RPMI7951 (cell line): ENCODE measurements around the gene RAMP2. TPM values are rescaled to one million over a fixed set of nuclear protein-coding genes. Genes with fewer than 3 reads are reported as not detected.
"Not testable (repeated sequence)": the region's sequence is repeated elsewhere in the genome, so short reads cannot be mapped to it uniquely, and the experiment has no call there.

ENCODE experiments used
- DNase-seq: peaks from one replicate; pipeline ENCODE4 v3.0.0-alpha.2; 2012; ENCODE audit warnings: low read depth
- total RNA-seq: library from RNA; depleted of rRNA; stranded (reverse); fragments of >200 nt; shearing (Covaris generic); gene quantifications from 2 replicates; pipeline ENCODE4 v1.2.3, GENCODE V29; 2014; rRNA removed

Gene RAMP2, protein sequence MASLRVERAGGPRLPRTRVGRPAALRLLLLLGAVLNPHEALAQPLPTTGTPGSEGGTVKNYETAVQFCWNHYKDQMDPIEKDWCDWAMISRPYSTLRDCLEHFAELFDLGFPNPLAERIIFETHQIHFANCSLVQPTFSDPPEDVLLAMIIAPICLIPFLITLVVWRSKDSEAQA
- total RNA-seq: 1.4 and 2.4 TPM in 2 replicates

DNA sequence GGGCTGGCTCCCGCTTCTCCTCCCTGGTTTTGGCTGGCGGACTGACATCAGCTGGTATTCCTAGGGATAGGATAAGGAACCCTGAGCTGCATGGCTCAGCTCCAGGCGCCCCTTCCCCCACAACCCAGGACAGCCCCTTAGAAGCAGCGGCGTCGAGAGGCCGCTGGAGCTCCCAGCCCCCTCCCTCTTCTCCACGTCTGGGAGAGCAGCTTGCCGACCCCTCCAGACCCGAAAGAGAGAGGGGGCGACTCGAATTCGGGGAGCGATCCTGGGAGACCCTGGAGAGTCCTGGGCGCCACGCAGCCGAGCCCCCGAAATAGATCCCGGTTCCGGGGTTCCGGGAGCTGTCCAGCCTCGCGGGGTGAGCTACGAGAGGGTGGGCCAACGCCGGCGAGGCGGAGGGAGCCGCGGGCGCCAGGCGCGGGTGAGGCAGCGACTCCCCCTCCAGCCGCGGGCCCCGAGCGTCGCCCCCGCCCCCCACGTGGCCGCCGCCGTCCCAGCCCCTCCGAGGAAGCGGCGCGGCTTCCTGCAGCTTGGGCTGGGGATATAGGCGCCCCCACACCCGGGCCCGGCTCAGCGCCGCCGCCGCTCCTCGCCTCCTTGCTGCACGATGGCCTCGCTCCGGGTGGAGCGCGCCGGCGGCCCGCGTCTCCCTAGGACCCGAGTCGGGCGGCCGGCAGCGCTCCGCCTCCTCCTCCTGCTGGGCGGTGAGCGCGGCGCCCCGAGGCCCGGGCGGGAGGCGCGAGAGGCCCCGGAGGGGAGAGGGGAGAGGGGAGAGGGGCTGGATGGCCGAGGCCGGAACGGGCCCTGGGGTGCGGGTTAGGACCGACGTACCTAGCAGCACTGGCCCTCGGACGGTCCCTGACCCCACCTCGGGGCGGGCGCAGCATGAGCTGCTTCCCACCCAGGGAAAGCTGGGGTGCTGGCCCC is at the start of gene RAMP2:
Gene RAMP2, plus strand, starts transcription at position 576 of the 930 bp plus-strand sequence. Its CDS starts 35 bp downstream, at position 611.
- DNase-seq: peak; percentile 15

DNA sequence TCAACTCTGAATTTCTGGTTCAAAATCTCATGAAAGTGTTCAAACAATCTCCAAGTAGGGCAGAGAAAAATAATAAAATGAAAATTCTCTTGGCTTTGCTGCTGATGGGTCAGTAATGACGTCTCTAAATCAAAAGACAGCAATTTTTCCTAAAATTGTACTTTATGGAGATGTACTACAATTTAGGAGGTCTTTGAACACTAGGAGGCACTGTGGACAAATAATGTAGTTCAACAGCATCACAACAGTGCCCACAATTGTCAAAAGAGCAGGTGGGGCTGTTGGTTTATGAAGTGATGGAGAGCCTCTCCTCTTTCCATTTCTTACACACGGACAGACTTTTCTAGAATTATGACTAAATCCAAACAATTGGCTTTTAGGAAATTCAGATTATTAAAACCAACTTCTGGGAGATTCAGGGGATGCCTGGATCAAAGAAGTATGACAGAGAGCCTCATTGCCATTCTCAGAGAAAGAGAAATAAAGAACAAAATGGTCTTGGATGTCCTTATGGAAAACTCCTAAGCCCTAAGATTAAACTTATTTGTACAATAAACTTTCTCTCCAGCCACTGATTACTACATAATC is 39.9 kb upstream of the RAMP2 start:
- DNase-seq: peak; percentile 64

DNA sequence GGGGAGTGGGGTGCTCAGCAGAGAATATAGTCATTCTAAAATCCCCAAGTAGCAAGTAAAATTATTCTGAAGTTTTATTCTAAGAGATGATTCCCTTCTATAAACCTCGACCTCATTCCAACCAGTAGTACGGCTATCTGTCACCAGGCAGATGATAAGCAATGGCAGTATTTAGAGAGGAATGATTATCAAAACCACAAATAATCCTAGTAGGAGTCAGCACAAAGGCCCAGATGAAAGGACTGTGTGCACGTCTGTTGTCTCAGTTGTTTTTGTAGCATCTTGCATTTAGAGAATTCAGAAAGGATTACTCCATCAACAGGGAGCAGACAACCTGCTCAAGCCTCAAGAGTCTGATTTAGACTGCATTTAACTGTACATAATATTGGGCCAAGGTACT is 37.4 kb upstream of the RAMP2 start:
- DNase-seq: no peak

DNA sequence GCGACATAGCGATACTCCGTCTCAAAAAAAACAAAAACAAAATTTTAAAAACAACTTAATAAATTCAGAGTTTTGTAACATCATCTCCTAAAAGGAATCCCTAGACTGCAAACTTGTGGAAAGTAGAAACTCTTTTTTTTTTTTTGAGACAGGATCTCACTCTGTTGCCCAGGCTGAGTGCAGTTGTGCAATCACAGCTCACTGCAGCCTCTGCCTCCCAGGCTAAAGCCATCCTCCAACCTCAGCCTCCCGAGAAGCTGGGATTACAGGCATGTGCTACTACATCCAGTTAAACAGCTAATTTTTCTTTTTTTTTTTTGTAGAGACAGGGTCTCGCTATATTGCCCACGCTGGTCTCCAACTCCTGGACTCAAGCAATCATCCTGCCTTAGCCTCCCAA is 35.9 kb upstream of the RAMP2 start:
- DNase-seq: no peak

DNA sequence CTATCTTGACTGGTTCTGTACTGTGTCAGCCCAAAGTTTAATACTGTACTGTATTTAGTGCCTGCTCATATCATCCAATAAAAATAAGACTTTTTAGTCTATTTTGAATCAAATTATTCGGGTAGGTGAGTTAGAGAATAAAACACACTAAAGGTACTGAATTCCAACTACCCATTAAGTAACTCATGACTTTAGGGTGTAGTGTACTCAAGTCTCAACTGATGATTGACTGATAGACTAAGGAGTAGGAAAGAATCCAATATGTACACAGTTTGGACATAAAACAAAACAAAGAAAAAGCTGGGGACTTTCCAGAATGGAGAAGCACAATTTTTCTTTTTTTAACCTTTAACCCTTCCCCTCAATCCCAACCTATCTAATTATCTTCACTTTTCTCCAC is 20.3 kb upstream of the RAMP2 start:
- no peak for DNase-seq

DNA sequence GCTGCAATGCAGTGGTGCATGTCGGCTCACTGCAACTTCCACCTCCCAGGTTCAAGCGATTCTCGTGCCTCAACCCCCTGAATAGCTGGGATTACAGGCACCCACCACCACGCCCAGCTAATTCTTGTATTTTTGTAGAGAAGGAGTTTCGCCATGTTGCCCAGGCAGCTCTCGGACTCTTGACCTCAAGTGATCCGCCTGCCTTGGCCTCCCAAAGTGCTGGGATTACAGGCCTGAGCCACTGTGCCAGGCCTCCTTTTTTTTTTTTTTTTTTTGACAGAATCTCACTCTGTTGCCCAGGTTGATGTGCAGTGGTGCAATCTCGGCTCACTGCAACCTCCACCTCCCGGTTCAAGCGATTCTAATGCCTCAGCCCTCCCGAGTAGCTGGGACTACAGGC is 18.1 kb upstream of the RAMP2 start:
- not testable (repeated sequence) for DNase-seq

DNA sequence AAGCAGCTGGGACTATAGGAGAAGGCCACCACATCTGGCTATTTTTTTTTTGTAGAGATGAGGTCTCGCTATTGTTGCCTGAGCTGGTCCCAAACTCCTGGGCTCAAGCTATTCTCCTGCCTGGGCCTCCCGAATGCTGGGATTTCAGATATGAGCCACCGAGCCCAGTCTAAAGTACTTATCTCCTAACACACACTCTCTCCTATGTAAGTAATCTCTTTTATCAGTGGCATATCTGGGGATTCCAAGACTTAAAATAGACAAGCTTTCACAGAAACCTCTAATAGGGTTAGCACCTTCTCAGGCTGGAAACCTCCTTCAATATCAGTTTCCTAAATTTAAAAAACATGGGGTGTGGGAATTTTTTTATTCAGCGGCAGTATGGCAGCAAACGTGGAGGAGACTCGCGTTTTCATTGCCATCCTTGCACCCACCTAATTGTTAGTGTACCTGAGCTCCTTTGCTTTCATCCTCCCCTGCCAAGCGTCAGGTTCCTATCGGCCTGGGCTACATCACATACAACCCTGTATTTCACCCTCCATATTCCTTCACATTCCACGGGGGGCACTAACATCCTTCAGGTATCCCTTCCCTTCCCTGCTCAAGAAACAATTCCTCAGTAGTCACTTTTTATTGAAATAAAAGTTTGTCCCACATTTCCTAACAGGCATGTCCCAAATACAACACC is 17.3 kb upstream of the RAMP2 start:
- no peak for DNase-seq

DNA sequence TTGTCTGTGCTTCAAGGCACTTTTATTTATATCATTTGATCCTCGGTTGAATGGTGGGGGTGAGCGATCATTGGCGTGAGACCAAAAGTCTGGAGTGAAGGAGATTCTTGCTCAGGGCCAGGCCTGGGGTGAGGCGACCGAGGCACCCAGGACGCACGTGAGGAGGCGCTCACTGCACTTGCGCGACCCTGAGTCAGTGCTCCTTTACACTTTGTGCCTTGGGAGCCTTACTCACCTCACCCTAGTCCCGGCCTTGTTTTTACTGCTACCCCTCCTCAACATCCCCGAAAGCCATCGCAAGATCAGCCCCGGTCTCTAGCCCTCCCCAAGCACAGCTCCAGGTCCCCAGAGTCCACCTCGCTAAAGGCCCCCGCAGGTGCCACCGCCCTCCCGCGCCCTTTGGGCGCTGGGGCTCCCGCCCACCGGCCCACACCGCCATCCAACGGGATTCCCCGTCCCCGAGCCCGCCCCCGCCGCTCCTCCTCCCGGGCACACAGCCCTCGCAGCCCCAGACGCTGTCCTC is 16.7 kb upstream of the RAMP2 start:
- peak; percentile 41 for DNase-seq

DNA sequence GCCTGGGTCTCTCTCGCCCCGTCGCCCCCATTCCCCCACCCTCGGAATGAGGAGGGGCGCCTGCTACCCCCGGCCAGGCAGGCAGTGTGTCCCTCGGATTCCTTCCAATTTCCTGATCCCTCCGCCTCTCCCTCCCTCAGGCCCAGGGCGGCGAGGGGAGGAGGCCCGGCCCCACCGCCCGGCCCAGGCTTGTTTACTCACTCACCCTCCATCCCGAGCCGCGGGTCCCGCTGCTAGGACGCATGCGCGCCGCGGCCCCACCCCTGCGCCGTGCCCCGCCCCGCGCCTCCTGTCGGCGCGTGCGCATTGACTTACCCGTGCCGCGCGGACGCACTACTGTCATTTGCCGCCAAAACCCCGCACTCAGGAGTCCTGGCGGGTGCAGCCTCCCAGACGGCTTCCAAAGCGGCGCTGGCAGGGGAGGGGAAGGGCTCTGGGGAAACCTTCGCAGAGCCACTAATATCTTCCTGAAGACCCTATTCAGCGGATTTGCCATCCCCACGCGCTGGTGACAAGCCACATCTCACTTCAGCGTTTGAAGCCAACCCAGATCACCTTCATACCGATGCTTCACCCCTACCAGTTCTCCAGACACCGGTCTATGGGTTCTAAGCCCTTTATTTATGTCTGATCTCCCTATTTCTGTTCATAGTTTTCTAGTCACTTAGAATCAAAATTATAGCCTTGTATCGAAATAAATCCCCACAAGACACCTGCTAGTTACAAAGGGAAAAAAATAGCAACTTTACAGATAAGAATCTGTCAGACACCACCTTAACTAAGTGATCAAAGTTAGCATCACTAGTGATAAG is 16.0 kb upstream of the RAMP2 start, which contains the start of gene EZH1:
Gene EZH1, minus strand, starts transcription at position 235 of the 812 bp plus-strand sequence. CDS start 16,099 bp downstream, outside the sequence.
- peak; percentile 85 for DNase-seq

DNA sequence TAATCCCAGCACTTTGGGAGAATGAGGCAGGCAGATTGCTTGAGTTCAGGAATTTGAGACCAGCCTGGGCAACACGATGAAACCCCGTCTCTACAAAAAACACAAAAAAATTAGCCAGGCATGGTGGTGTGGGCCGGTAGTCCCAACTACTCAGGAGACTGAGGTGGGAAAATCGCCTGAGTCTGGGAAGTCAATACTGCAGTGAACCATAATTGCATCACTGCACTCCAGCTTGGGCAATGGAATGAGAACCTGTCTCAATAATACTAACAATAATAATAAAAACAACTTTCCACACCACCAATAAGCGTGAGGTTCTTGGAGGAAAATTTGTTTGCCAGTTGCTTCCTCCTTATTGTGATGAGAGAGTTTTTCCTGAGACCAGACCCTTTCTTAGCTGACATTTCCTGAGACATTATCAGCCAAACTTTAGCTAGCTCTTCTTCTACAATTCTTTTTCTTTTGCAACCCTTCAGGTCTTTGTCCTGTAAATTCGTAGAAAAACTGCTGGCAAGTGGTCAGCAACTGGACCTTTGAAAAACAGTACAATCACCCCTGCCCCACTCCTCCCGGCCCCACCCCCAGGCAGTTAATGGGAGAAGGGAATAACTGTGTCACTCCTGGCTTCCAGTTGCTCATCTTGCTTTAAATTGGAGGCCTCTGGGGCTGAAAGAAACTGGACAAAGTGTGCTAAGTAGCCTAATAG is 12.7 kb upstream of the RAMP2 start:
- no peak for DNase-seq

DNA sequence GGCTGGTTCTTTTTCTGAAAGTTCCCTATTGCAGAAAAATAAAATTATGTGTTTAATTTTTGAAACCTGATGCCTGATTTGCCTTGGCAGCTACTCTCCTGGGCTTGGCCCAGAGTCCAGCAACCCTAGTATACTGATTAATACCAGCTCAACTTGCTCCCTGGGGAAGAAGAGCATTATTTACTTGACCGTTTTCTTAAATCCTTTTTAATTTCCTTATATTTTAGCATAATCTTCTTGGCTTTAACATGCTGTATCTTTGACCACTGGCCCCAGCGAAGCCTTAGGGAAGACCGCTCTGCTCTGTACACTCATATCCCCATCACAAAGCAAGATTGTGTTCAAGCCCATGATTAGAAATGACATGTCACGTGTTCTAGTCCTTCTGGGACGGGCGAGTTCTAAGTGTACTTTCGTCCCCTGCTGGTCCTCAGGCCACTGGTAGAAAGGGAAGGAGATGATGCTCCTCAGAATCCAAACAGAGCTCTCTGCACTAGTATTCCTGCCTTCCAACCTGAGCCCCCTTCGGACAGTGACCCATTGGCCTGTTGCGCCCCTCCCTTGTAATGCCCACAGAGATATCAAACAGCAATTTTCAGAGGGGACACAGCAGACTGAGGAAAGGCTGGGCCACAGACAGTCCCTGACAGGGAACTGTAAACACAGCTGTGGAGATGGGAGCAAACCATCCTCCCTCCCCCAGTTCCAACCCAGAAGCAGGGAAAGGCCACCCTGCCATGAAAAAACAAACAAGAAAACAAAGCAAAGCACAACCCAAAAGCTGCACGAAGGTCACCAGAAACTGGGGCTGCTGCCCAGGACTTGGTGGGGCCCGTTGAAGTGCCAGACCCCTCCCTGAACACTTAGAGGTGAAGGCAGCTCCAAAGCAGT is 11.9 kb upstream of the RAMP2 start:
- no peak for DNase-seq

DNA sequence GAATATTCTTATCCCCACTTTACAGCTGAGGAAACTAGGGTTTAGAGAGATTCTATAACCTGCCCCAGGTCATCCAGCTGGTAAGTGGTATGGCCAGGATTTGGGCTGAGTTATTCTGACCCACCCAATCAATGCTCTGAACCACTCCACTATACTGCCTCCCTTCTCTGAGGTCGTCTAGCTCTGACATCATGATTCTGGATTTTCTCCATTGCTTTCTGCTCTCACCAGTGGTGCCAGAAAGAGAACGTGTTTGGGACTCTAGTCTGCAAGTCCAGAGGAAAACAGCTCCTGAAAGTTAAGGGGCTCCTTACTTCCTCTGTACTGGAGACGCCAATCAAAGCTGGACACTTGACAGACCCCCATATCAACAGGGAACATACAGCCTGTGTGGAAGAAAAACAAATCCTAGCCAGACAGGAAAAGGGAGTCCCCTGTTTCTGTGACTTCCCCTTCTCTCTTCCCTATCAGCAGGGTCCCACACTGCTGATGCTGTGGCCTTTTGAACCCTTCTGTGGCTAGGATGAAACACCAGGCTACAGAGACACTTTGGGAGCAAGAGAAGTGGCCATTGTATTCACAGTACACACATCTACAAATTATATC is 10.2 kb upstream of the RAMP2 start:
- DNase-seq: no peak

DNA sequence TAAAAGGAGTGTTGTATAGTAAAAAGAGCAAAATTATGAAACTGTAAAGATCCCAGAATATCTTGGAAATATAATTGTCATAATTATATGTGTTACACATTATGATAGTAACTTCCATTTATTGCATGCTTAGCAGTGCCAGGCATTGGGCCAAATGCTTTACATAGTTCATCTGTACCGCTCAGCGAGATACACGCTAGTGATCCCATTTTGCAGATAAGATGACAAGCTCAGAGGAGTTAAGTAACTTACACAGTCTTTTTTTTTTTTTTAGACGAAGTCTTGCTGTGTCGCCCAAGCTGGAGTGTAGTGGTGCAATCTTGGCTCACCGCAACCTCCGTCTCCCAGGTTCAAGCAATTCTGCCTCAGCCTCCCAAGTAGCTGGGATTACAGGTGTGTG is 9.4 kb upstream of the RAMP2 start:
- no peak for DNase-seq

DNA sequence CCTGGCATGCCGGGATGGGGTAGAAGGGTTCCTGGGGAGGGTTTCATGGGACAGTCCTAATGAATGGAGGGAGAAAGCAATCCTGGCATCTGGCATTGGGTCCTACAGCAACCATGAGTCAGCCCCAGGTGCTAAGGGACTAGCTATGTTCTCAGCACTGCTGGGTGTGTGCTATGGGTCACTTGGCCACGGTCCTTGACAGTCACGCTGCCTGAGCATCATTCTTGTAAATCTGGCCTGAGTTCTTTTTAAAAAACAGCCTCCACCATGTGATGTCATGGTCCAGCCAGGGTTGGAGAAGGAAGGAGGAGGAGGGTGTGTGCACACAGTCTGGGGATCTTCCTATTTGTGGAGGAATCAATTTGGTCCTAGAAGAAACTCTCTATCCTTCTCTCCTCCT is 6.2 kb upstream of the RAMP2 start:
- DNase-seq: peak; percentile 44

DNA sequence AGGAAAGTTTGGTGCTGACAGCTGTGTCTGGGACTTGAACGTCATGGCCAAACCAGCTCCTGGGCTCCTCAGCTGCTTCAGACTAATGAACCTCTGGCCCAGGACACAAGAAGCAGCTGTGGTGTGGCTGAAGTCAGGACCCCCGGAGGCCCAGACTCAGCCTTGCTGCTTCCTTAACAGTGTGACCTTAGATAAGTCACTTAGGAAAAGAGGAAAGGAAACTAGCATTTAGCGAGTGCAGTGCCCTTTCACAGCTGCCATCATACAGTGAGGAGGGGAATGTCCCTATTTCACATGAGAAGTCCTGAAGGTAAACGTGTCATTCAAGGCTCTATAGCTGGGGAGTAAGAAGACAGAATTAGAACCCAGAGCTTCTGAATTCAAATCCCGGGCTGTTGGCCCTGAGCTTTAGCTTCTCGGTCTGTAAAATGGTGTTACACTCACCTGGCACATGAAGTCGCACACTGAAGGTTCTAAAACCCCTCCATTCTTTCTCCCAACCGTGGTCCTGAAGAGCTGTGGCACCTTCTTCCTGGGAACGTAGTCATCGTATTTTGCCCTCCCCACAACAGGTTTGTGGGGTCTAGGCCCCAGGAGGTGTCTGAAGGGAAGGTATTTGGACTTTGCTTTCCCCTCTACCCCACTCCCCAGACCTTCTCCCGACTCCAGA is 910 bp upstream of the RAMP2 start:
- DNase-seq: no peak

DNA sequence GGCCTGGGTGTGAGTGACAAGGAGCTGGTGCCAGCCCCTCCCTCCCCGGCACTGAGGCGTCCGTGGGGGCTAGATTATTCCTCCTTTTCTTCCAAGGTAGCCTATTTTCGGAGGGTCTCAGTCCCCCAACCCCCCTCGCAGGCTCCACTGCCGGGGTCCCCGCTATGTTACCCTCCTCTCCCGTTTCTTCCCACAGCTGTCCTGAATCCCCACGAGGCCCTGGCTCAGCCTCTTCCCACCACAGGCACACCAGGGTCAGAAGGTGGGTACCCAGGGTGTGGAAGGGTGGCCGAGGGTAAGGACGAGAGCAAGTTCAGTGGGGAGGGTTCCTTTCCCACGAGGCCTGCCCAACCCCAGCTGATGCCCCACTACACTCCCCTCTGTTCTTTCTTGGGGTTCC is 611 bp downstream of the RAMP2 start:
- DNase-seq: no peak

DNA sequence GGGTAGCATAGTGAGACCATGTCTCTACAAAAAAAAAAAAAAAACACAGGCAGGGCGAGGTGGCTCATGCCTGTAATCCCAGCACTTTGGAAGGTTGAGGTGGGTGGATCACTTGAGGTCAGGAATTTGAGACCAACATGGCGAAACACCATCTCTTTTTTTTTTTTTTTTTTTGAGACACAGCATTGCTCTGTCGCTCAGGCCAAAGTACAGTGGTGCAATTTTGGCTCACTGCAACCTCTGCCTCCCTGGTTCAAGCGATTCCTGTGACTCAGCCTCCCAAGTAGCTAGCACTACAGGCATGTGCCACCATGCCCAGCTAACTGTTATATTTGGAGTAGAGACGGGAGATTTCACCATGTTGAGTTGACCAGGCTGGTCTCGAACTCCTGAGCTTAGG is 5.1 kb downstream of the RAMP2 start:
- no peak for DNase-seq

DNA sequence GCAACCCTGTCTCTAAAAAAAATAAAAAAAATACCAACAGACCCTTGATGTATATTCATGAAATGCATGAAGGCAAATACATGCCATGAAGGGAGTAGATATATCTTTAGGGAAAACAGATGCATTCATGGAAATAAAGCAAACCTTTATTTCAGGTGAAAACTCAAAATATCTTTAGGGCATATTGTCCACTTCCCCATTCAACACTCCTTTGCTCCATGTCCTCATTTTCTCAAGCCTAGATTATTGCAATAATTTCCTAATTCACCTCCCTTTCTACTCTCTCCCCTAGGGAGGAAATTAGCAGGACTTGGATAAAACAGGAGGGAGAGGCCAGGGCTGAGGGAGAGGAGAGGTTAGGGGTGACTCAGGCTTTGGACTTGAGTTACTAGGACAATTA is 6.5 kb downstream of the RAMP2 start:
- no peak for DNase-seq
